Esophagus (tissue), 2 donors: Measurements from ENCODE around the gene ITPRID1. TPM values are rescaled to one million over a fixed set of nuclear protein-coding genes. Genes with fewer than 3 reads are reported as not detected.
"Not testable (repeated sequence)": the region's sequence is repeated elsewhere in the genome, so short reads cannot be mapped to it uniquely, and the experiment has no call there.

Experiments
- H3K27ac ChIP-seq, 2 donors: one replicate each; pipeline ENCODE4 v1.5.1; 2013; ENCODE audit warnings: low read depth in 2 of 2, mild to moderate bottlenecking in 2 of 2, inconsistent platforms in 1 of 2, low read length in 1 of 2, moderate library complexity in 1 of 2
- H3K27me3 ChIP-seq, 2 donors: one replicate each; pipeline ENCODE4 v1.6.1; 2013; ENCODE audit warnings: low read length in 2 of 2, control low read depth in 1 of 2, mild to moderate bottlenecking in 1 of 2; ENCODE audit not compliant: insufficient read depth in 2 of 2, control insufficient read depth in 1 of 2
- H3K36me3 ChIP-seq, 2 donors: one replicate each; pipeline ENCODE4 v1.6.1; 2013; ENCODE audit warnings: low read length in 1 of 2; ENCODE audit not compliant: control insufficient read depth in 2 of 2, insufficient read depth in 2 of 2
- H3K4me1 ChIP-seq, 2 donors: one replicate each; pipeline ENCODE4 v1.6.1; 2013; ENCODE audit warnings: low read length in 1 of 2; ENCODE audit not compliant: control insufficient read depth in 2 of 2, insufficient read depth in 2 of 2
- H3K4me3 ChIP-seq, 2 donors: one replicate each; pipeline ENCODE4 v1.5.1; 2013; ENCODE audit warnings: low read length in 2 of 2, mild to moderate bottlenecking in 2 of 2, low read depth in 1 of 2, moderate library complexity in 1 of 2
- H3K9me3 ChIP-seq, 2 donors: one replicate each; pipeline ENCODE4 v1.6.1; 2013; ENCODE audit warnings: mild to moderate bottlenecking in 2 of 2, low read depth in 1 of 2, low read length in 1 of 2, moderate library complexity in 1 of 2; ENCODE audit not compliant: control insufficient read depth in 2 of 2, insufficient read depth in 1 of 2
- WGBS, 2 donors: extraction: QIAGEN DNeasy Blood & Tissue Kit; methylation state at CpG; one replicate each; pipeline ENCODE4 v1.1.7; 2013; 5-methylcytosine and 5-hydroxymethylcytosine counted together
- polyA plus RNA-seq, 2 donors: library from polyadenylated mRNA; stranded (reverse); fragments of 200-250 nt; gene quantifications; one replicate each; pipeline ENCODE4 v1.2.3, GENCODE V29; 2013
- donor health status: healthy with polysubstance abuse.
- donor health status: Bipolar disorder and iron deficiency.

The ITPRID1 gene
- polyA plus RNA-seq, result not detected

DNA sequence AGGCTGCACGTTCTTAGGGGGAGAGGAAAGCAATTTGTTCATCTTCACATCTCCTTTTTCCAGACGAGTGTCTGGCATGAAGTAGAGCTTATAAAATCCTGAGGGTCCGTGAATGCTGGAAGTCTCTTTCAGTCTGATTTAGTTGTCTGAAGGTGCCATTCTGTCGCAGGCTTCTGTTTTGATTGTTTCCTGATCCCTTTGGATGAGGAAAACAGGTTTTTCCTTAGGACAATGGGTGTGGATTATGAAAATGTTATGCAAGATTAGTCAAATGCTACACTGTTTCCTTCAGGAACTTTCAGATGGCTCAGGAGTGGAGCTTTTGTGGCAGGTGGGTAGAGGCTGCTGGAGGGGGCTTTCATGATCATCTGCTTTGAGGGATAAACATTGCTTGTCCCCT lies at the start of gene ITPRID1:
Gene ITPRID1, plus strand, starts transcription at position 301 of the 400 bp plus-strand sequence. CDS start 38,935 bp downstream, outside the sequence.
- Histone ChIP-seq H3K9me3 (no peaks in the 10 kb centered on the region), H3K27me3 (no peaks in the 10 kb centered on the region), H3K36me3 (no peaks in the 10 kb centered on the region), H3K27ac (no peak within 1 kb of the TSS), H3K4me3 (no peak within 1 kb of the TSS), H3K4me1 (no peaks in the 10 kb centered on the region)
- WGBS, 2 donors, result 65 to 66% methylated on average over 4 of the region's 4 CpGs

DNA sequence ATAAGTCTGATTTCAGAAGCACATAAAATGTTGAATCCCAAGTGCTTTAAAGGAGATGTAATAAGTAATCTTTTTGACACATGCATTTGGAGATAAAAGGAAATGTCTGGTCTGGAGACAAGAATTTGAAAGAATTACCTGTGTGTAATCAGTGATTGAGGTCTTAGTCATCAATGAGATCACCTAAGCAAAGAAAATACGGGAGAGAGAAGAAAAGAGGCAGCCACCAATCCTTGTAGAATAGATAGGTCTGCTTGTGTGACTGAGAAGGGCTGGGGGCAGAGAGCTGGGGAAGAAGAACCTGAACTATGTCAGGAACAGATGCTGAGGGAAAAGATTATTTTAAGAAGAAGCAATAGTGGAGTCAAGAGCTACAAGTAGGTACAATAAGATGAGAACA lies 49.3 kb upstream of the ITPRID1 start:
- Histone ChIP-seq H3K4me1 (no peaks in the 10 kb centered on the region), H3K27me3 (no peaks in the 10 kb centered on the region), H3K36me3 (no peaks in the 10 kb centered on the region), H3K9me3 (no peaks in the 10 kb centered on the region), H3K27ac (no peak overlapping the region), H3K4me3 (no peak overlapping the region)
- whole genome bisulfite sequencing, 2 donors, result 31 to 41% methylated on average over 1 of the region's 1 CpG

DNA sequence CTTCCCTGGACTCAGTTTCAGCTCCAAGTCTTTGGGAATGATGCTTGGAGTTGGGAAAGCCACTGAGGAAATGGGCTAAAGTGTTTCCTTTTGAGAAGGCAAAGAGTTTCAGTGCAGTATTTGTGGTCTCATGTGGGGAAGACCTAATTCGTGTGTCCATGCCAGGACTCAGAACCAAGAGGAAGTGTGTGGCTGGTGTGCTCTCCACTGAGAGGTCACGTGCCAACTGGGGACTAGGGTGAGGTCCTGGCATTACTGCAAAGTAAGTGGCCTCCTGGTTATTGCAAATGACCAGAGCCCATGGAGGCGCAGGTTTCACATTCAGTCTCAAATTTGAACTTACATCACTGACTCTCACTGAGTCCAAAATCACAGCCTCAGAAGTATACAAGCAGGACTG lies 48.6 kb upstream of the ITPRID1 start:
- no peaks in the 10 kb centered on the region for H3K4me1 ChIP-seq
- no peak overlapping the region for H3K4me3 ChIP-seq
- H3K36me3 ChIP-seq, result no peaks in the 10 kb centered on the region
- no peak overlapping the region for H3K27ac ChIP-seq
- 63% methylated on average over 3 of the region's 3 CpGs for WGBS, 2 donors
- no peaks in the 10 kb centered on the region for H3K9me3 ChIP-seq
- H3K27me3 ChIP-seq, result no peaks in the 10 kb centered on the region

DNA sequence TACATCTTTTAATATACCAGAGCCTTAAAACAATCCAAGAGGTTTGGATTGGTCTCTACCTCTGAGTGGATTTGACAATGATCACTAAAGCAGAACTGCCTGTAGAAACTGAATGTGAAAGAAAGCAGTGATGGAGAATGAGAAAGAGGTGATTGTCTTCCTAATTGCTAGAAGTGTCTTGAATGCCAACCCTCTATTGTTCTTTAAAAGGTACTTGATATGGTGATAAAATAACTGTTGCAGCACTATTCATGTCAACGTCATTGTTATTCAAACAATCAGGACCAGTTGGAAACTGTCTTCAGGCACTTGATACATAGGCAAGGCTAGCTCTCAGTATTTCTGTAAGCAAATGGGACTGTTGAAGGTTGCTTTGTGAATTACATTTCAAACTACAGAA lies 47.9 kb upstream of the ITPRID1 start:
- Histone ChIP-seq H3K4me1 (no peaks in the 10 kb centered on the region), H3K9me3 (no peaks in the 10 kb centered on the region), H3K36me3 (no peaks in the 10 kb centered on the region), H3K4me3 (no peak overlapping the region), H3K27ac (no peak overlapping the region), H3K27me3 (no peaks in the 10 kb centered on the region)
- 24 to 30% methylated on average over 1 of the region's 1 CpG for WGBS, 2 donors

DNA sequence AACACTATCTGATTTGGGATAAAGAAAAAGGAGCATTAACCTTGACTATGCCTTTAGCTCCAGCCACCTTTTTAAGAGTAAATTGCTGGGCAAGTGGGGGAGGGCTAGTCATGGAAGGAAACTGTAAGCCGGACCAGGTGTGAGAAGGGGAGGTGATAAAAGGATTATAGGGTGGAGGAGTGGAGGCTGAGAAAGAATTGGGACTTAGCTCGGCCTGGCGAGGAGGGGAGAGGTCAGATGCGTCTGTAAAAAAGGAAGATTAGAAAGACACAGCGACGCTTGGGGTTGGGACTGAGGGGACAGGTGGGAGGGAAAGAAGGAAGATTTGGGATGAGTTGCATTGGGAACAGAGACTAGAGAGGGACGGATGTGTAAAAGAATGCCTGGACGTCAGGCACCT lies 43.0 kb upstream of the ITPRID1 start:
- not testable (repeated sequence) for H3K36me3 ChIP-seq, H3K9me3 ChIP-seq, H3K4me1 ChIP-seq, H3K4me3 ChIP-seq, H3K27ac ChIP-seq, H3K27me3 ChIP-seq
- 61 to 70% methylated on average over 8 of the region's 8 CpGs for WGBS, 2 donors

DNA sequence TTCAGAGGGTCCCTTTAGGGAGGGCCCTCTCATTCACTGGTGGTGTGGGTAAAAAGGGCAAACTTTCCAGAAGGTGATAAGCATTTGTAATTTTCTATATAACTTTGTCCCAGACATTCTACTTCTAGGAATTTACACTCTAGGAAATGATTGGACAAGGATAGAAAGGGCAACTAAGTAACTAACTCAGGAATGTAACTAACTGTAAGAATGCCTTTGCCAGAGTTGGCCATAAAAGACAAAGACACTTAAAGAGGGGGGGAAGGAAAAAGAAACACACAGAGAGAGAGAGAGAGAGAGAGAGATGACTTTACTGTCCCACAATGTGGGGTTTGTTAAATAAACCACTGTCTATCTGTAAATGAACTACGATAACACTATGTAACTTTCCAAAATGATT lies 38.5 kb upstream of the ITPRID1 start:
- no peaks in the 10 kb centered on the region for H3K9me3 ChIP-seq
- H3K36me3 ChIP-seq, result no peaks in the 10 kb centered on the region
- H3K4me1 ChIP-seq, result no peaks in the 10 kb centered on the region
- H3K4me3 ChIP-seq, result no peak overlapping the region
- no peak overlapping the region for H3K27ac ChIP-seq
- 38 to 55% methylated on average over 1 of the region's 1 CpG for WGBS, 2 donors
- no peaks in the 10 kb centered on the region for H3K27me3 ChIP-seq

DNA sequence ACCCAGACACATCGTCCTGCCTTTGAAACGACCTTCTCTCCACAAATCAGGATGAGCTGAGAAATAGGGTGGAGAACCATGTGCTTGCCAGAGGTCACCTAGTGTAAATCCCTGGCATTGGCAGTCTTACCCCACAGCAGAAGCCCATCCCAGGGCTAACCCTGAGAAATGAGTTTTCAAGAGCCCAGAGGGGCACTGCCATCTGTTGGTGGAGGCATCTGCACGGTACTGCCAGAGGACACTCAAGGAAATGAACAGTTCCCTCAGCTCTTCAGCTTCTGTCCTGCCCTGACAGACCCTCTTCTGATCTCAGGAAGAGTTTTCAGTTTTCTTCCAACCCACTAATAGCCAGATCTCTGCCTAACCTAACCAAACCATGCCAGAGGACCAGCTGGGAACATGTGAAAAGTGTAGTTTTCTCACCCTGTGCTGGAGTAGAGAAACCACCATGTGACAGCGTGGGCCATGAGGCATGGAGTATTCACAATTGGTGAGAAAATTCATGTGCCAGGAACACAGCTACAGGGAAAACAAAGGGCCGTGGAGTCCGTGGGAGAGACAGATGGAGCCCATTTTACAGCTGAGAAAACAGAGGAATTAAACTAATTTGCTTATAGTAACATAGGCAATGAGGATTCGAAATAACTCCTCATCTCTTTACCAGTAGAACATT lies 37.7 kb upstream of the ITPRID1 start:
- 72 to 77% methylated on average over 7 of the region's 7 CpGs for WGBS, 2 donors
- Histone ChIP-seq H3K27me3 (no peaks in the 10 kb centered on the region), H3K9me3 (no peaks in the 10 kb centered on the region), H3K4me1 (no peaks in the 10 kb centered on the region), H3K4me3 (no peak overlapping the region), H3K27ac (no peak overlapping the region), H3K36me3 (no peaks in the 10 kb centered on the region)

DNA sequence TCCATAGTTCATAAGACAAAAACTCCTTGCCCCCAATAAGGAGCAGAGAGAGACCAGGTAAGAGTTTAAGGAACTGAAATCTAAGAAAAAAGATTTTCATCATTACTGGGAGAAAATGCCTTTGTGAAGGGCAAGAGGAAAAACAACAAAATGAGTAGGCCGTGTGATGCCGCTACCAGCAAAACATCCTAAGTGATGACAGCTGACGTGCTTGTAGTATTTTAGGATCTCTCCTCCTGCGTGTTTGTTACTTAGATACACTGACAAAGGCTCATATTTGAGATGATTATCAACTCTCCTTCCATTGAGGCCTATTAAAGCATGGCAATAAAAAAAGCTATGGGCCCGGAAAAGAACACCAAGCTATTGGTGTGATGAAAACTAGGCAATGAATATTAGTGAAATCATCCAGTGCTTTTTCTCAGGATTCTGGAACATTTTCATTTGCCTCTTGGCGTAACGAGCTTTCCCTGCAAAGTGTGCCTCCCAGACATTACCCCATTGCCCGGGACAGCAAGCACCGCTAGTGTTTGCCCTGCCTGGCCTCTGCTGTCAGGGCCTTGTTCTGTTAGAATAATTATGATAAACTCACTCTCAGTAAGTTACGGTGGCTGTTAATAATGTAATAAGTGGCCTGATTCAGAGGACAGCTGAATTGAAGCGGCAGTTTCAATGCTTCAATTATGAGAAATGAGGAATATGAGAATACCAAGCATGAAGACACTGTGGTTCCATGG lies 36.8 kb upstream of the ITPRID1 start:
- no peaks in the 10 kb centered on the region for H3K36me3 ChIP-seq
- 89 to 91% methylated on average over 11 of the region's 11 CpGs for WGBS, 2 donors
- H3K4me1 ChIP-seq, result no peaks in the 10 kb centered on the region
- no peaks in the 10 kb centered on the region for H3K27me3 ChIP-seq
- H3K4me3 ChIP-seq, result no peak overlapping the region
- H3K9me3 ChIP-seq, result no peaks in the 10 kb centered on the region
- no peak overlapping the region for H3K27ac ChIP-seq

DNA sequence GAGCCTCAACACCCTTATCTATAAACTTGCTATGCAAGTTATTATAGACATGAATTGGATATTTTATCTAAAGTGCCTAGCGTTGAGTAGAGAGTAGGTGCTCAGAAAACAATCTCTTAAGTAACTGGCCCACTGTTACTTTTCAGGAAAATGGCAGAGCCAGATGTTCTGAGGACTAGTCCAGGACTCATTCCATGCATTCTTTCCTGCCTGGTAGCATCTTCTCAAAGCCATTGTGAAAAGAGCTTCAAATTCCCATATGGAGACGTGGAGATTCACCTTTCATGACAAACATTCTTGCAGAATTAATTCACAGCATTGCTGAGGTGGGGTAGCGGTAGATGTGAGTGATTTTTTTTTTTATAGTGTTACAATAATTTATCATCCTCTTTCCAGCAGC lies 35.9 kb upstream of the ITPRID1 start:
- Histone ChIP-seq H3K9me3 (no peaks in the 10 kb centered on the region), H3K4me1 (no peaks in the 10 kb centered on the region), H3K36me3 (no peaks in the 10 kb centered on the region), H3K27ac (no peak overlapping the region), H3K4me3 (no peak overlapping the region), H3K27me3 (no peaks in the 10 kb centered on the region)
- WGBS, 2 donors, result 59 to 64% methylated on average over 3 of the region's 3 CpGs

DNA sequence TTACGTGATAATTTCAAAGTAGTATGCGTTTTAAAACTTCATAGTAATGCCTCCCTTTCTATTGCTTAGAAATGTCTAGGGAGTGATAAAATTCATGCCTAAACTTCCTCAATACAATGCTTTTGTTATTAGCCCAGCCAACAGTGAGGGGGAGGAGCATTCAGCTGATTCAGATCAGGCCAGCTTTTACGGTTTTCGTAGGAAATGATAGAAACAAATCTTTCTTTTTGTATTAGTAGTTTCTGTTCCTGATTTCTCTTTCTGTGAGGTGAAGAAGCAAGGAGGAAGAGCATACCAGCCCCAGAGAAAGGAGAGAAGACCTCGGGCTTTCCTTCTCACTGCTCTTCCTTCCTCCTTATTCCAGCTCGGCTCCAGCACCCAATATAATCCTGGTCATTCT lies 35.2 kb upstream of the ITPRID1 start:
- no peaks in the 10 kb centered on the region for H3K4me1 ChIP-seq
- no peaks in the 10 kb centered on the region for H3K27me3 ChIP-seq
- no peak overlapping the region for H3K27ac ChIP-seq
- no peak overlapping the region for H3K4me3 ChIP-seq
- H3K36me3 ChIP-seq, result no peaks in the 10 kb centered on the region
- no peaks in the 10 kb centered on the region for H3K9me3 ChIP-seq
- 21 to 29% methylated on average over 6 of the region's 6 CpGs for WGBS, 2 donors
